ENCODE measurements around the gene C3orf38. TPM values are rescaled to one million over a fixed set of nuclear protein-coding genes. Genes with fewer than 3 reads are reported as not detected.

C3orf38 gene
- total and polyA plus RNA-seq, 2 donors from 2014 or later, result 10.1 to 20.9 TPM

DNA sequence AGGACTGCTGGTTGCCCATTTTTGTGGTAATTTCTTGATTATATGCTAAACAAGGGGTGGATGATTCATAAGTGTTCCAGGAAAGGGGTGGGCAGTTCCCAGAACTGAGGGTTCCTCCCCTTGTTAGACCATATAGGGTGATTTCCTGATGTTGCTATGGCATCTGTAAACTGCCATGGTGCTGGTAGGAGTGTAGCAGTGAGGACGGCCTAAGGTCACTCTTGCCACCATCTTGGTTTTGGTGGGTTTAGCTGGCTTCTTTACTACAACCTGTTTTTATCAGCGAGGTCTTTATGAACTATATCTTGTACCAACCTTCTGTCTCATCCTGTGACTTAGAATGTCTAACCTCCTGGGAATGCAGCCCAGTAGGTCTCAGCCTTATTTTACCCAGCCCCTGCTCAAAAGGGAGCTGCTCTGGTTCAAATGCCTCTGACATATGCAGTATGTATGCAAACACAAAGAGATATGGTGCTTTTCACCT is 46.2 kb downstream of the C3orf38 start:
- Histone ChIP-seq H3K4me1 (ENCODE audit: control insufficient read depth in 2 of 3, insufficient read depth in 2 of 3, low read depth in 1 of 3, low read length in 3 of 3) (no peaks in the 10 kb centered on the region), H3K4me3 (ENCODE audit: low read length in 3 of 3) (no peak overlapping the region), H3K9ac (ENCODE audit: low read length in 3 of 3) (no peak overlapping the region), H3K27ac (ENCODE audit: low read depth in 2 of 2, low read length in 2 of 2) (no peak overlapping the region), H3K27me3 (ENCODE audit: control insufficient read depth, insufficient read depth, low read length) (no peaks in the 10 kb centered on the region), H3K36me3 (ENCODE audit: control insufficient read depth in 2 of 3, insufficient read depth in 3 of 3, low read length in 3 of 3) (no peaks in the 10 kb centered on the region), H3K9me3 (ENCODE audit: control insufficient read depth in 2 of 3, insufficient read depth in 1 of 3, low read length in 3 of 3) (no peaks in the 10 kb centered on the region)
- TF ChIP-seq, protein P1, sequence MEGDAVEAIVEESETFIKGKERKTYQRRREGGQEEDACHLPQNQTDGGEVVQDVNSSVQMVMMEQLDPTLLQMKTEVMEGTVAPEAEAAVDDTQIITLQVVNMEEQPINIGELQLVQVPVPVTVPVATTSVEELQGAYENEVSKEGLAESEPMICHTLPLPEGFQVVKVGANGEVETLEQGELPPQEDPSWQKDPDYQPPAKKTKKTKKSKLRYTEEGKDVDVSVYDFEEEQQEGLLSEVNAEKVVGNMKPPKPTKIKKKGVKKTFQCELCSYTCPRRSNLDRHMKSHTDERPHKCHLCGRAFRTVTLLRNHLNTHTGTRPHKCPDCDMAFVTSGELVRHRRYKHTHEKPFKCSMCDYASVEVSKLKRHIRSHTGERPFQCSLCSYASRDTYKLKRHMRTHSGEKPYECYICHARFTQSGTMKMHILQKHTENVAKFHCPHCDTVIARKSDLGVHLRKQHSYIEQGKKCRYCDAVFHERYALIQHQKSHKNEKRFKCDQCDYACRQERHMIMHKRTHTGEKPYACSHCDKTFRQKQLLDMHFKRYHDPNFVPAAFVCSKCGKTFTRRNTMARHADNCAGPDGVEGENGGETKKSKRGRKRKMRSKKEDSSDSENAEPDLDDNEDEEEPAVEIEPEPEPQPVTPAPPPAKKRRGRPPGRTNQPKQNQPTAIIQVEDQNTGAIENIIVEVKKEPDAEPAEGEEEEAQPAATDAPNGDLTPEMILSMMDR (IDR thresholded peaks at IDR 0.05; ENCODE audit: borderline replicate concordance, extremely low read depth, insufficient read depth), result no peak
- no peak for DNase-seq
- no peak for FAIRE-seq
- intact Hi-C loops (cut with DNase I), result no loop called here

DNA sequence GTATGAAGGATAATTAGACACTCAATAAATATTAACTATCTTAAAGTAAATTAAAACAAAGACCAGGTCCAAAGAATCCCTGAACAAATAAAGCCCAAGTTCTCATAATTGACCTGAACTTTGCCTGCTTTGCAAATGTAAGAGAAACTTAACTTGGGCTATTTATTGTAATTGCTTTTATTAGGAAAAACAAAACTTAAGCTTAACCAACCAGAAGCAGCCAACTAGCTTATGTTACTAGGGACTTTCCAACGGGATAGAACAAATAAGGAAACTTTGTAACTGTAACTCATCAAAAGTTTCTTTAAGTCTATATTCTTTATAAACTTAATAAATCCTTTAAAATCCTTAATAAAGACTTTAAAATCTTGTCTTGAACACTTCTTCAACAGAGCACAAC is 48.4 kb downstream of the C3orf38 start:
- Histone ChIP-seq H3K9me3 (ENCODE audit: control insufficient read depth in 2 of 3, insufficient read depth in 1 of 3, low read length in 3 of 3) (no peaks in the 10 kb centered on the region), H3K4me1 (ENCODE audit: control insufficient read depth in 2 of 3, insufficient read depth in 2 of 3, low read depth in 1 of 3, low read length in 3 of 3) (no peaks in the 10 kb centered on the region), H3K27ac (ENCODE audit: low read depth in 2 of 2, low read length in 2 of 2) (no peak overlapping the region), H3K9ac (ENCODE audit: low read length in 3 of 3) (no peak overlapping the region), H3K4me3 (ENCODE audit: low read length in 3 of 3) (no peak overlapping the region), H3K36me3 (ENCODE audit: control insufficient read depth in 2 of 3, insufficient read depth in 3 of 3, low read length in 3 of 3) (no peaks in the 10 kb centered on the region), H3K27me3 (ENCODE audit: control insufficient read depth, insufficient read depth, low read length) (no peaks in the 10 kb centered on the region)
- TF ChIP-seq, protein P1 (IDR thresholded peaks at IDR 0.05; ENCODE audit: borderline replicate concordance, extremely low read depth, insufficient read depth), result no peak
- FAIRE-seq (no peak), DNase-seq (no peak)
- intact Hi-C loops (cut with DNase I), result no loop called here

DNA sequence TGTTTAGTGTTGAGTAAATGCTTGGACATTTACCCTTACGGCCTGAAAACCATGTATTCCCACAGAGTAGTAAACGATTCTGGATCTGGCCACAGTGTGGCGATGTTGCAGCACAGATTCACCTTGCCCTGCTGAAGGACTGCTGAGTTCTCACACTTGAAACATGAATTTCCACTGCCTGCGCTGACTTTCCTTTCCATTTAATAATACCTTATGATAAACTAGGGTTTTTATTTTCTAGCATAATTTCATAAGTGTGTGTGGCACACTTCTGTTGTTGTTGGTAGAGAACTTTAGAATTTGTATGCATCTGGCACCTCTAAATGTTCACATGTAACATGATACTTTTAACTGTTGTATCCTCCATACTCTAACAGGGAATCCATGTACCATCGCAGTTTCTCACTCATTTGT is 53.9 kb downstream of the C3orf38 start:
- Histone ChIP-seq H3K9me3 (ENCODE audit: control insufficient read depth in 2 of 3, insufficient read depth in 1 of 3, low read length in 3 of 3) (no peaks in the 10 kb centered on the region), H3K27me3 (ENCODE audit: control insufficient read depth, insufficient read depth, low read length) (no peaks in the 10 kb centered on the region), H3K4me1 (ENCODE audit: control insufficient read depth in 2 of 3, insufficient read depth in 2 of 3, low read depth in 1 of 3, low read length in 3 of 3) (no peaks in the 10 kb centered on the region), H3K4me3 (ENCODE audit: low read length in 3 of 3) (no peak overlapping the region), H3K36me3 (ENCODE audit: control insufficient read depth in 2 of 3, insufficient read depth in 3 of 3, low read length in 3 of 3) (no peaks in the 10 kb centered on the region), H3K27ac (ENCODE audit: low read depth in 2 of 2, low read length in 2 of 2) (no peak overlapping the region), H3K9ac (ENCODE audit: low read length in 3 of 3) (no peak overlapping the region)
- peak; percentile 67 to 87 (median 84) for DNase-seq
- intact Hi-C loops (cut with DNase I), result no loop called here
- TF ChIP-seq, protein P1 (IDR thresholded peaks at IDR 0.05; ENCODE audit: borderline replicate concordance, extremely low read depth, insufficient read depth), result peak; percentile 77
- peak; percentile 86 for FAIRE-seq

Other genes starting within 250 kb of the C3orf38 start
- 66.1 TPM for gene CGGBP1, start 91.0 kb upstream of the C3orf38 start, total RNA-seq
- 29.2 TPM for gene CGGBP1, start 91.0 kb upstream of the C3orf38 start, polyA plus RNA-seq (ENCODE audit: insufficient read depth, low read depth, low replicate concordance)
- 16.0 TPM for gene ZNF654, start 90.7 kb upstream of the C3orf38 start, total RNA-seq
- 3.0 TPM for gene ZNF654, start 90.7 kb upstream of the C3orf38 start, polyA plus RNA-seq (ENCODE audit: insufficient read depth, low read depth, low replicate concordance)